Right atrium auricular region (tissue), 2 donors: ENCODE measurements around the gene NUDT17. TPM values are rescaled to one million over a fixed set of nuclear protein-coding genes. Genes with fewer than 3 reads are reported as not detected.

Source experiments
- DNase-seq: peaks from one replicate; pipeline ENCODE4 v3.0.0-alpha.2; 2019; ENCODE audit warnings: low spot score
- H3K27ac ChIP-seq, 2 donors: fragments of 200-600 bp; sonication (generic); 1 replicate in 1 of 2; 2 replicates in 1 of 2; pipeline ENCODE4 v1.5.1; 2016 to 2019
- H3K27me3 ChIP-seq, 2 donors: fragments of 200-600 bp; sonication (generic); one replicate each; pipeline versions ENCODE4 v1.5.1 to v1.6.0; 2017 to 2019
- H3K36me3 ChIP-seq: fragments of 200-600 bp; sonication (generic); one replicate; pipeline ENCODE4 v1.5.1; 2016
- H3K4me1 ChIP-seq, 2 donors: fragments of 200-600 bp; sonication (generic); one replicate each; pipeline versions ENCODE4 v1.5.1 to v1.6.0; 2017 to 2019
- H3K4me3 ChIP-seq, 2 donors: fragments of 200-600 bp; sonication (generic); 1 replicate in 1 of 2; 2 replicates in 1 of 2; pipeline ENCODE4 v1.5.1; 2017 to 2019; ENCODE audit warnings: mild to moderate bottlenecking in 1 of 2, moderate library complexity in 1 of 2
- H3K9me3 ChIP-seq, 2 donors: fragments of 200-600 bp; sonication (generic); one replicate each; pipeline ENCODE4 v1.5.1; 2019
- CTCF ChIP-seq, 2 donors: fragments of 200-600 bp; sonication (generic); IDR thresholded peaks; one replicate each; pipeline ENCODE4 v1.5.1; 2019; ENCODE audit warnings: antibody characterized with exemption in 2 of 2
- total RNA-seq, 2 donors: library from RNA; depleted of rRNA; stranded (reverse); fragments of >200 nt; gene quantifications; one replicate each; pipeline ENCODE4 v1.1.0, GENCODE V29; 2016

NUDT17 gene
- total RNA-seq, 2 donors from 2014 or later, result 3.2 to 10.5 TPM

GRCh38 chr1:145868232-145868631 is 22.8 kb downstream of the NUDT17 start:
- no peaks in the 10 kb centered on the region for H3K36me3 ChIP-seq
- H3K27ac ChIP-seq, result no peak overlapping the region
- no peaks in the 10 kb centered on the region for H3K27me3 ChIP-seq
- TF ChIP-seq CTCF (IDR thresholded peaks at IDR 0.05), result no peak
- H3K4me3 ChIP-seq, result no peak overlapping the region
- peaks cover 0 to 7% of the 10 kb centered on the region in 2 donors for H3K4me1 ChIP-seq
- no peaks in the 10 kb centered on the region for H3K9me3 ChIP-seq
- DNase-seq, result no peak

GRCh38 chr1:145871994-145872924 is 26.8 kb downstream of the NUDT17 start:
- DNase-seq, result peak; percentile 84

GRCh38 chr1:145874646-145875045 is 29.2 kb downstream of the NUDT17 start:
- Histone ChIP-seq H3K4me3 (no peak overlapping the region), H3K9me3 (no peaks in the 10 kb centered on the region), H3K27me3 (no peaks in the 10 kb centered on the region), H3K36me3 (no peaks in the 10 kb centered on the region), H3K4me1 (peaks cover 0 to 7% of the 10 kb centered on the region in 2 donors), H3K27ac (no peak overlapping the region)
- DNase-seq, result no peak
- TF ChIP-seq CTCF (IDR thresholded peaks at IDR 0.05), result no peak

More at GRCh38 chr1:145871994-145872924, 26.8 kb downstream of the NUDT17 start:
- no peak for TF ChIP-seq CTCF (IDR thresholded peaks at IDR 0.05)
- Histone ChIP-seq H3K4me1 (peaks cover 0 to 7% of the 10 kb centered on the region in 2 donors), H3K9me3 (no peaks in the 10 kb centered on the region), H3K4me3 (peak overlapping the region; percentile 42 to 50), H3K36me3 (no peaks in the 10 kb centered on the region), H3K27ac (peak overlapping the region; percentile 76 to 79), H3K27me3 (no peaks in the 10 kb centered on the region)

GRCh38 chr1:145877923-145878486 is 32.6 kb downstream of the NUDT17 start:
- Histone ChIP-seq H3K4me3 (no peak overlapping the region), H3K4me1 (no peaks in the 10 kb centered on the region), H3K36me3 (no peaks in the 10 kb centered on the region), H3K27me3 (no peaks in the 10 kb centered on the region), H3K27ac (no peak overlapping the region), H3K9me3 (no peaks in the 10 kb centered on the region)
- no peak for DNase-seq
- TF ChIP-seq CTCF (IDR thresholded peaks at IDR 0.05), result no peak

GRCh38 chr1:145878724-145879123 is 33.3 kb downstream of the NUDT17 start:
- Histone ChIP-seq H3K4me1 (no peaks in the 10 kb centered on the region), H3K36me3 (no peaks in the 10 kb centered on the region), H3K27ac (no peak overlapping the region), H3K9me3 (no peaks in the 10 kb centered on the region), H3K4me3 (no peak overlapping the region), H3K27me3 (no peaks in the 10 kb centered on the region)
- DNase-seq, result no peak
- no peak for TF ChIP-seq CTCF (IDR thresholded peaks at IDR 0.05)
